ENCODE data around the gene SH3PXD2A.

Gene SH3PXD2A

GRCh38 chr10:103806395-103807187 is 48.8 kb downstream of the SH3PXD2A start:
- DNase-seq, result no peak

- no peak for DNase-seq
These were observed 49.6 kb downstream of the SH3PXD2A start for GRCh38 chr10:103805781-103806180.

- no peak for DNase-seq
These were observed 50.5 kb downstream of the SH3PXD2A start for GRCh38 chr10:103804871-103805270.

GRCh38 chr10:103803941-103804340 is 51.4 kb downstream of the SH3PXD2A start:
- no peak for DNase-seq

- DNase-seq, result no peak
These were observed 52.6 kb downstream of the SH3PXD2A start for GRCh38 chr10:103802637-103803353.

GRCh38 chr10:103802081-103802480 is 53.3 kb downstream of the SH3PXD2A start:
- no peak for DNase-seq

GRCh38 chr10:103800789-103801540 is 54.4 kb downstream of the SH3PXD2A start:
- peak; percentile 31 for DNase-seq

GRCh38 chr10:103800089-103800488 is 55.3 kb downstream of the SH3PXD2A start:
- no peak for DNase-seq

- no peak for DNase-seq
These were observed 56.0 kb downstream of the SH3PXD2A start for GRCh38 chr10:103799341-103799740.

- no peak for DNase-seq
These were observed 56.9 kb downstream of the SH3PXD2A start for GRCh38 chr10:103798511-103798910.

GRCh38 chr10:103797857-103798256 is 57.5 kb downstream of the SH3PXD2A start:
- DNase-seq, result no peak

GRCh38 chr10:103795634-103796270 is 59.6 kb downstream of the SH3PXD2A start:
- DNase-seq, result no peak

- no peak for DNase-seq
These were observed 60.4 kb downstream of the SH3PXD2A start for GRCh38 chr10:103794996-103795395.

- no peak for DNase-seq
These were observed 61.2 kb downstream of the SH3PXD2A start for GRCh38 chr10:103793920-103794883.

GRCh38 chr10:103793429-103793828 is 61.9 kb downstream of the SH3PXD2A start:
- DNase-seq, result no peak

GRCh38 chr10:103792547-103792946 is 62.8 kb downstream of the SH3PXD2A start:
- no peak for DNase-seq

GRCh38 chr10:103791858-103792257 is 63.5 kb downstream of the SH3PXD2A start:
- no peak for DNase-seq

- DNase-seq, result no peak
These were observed 64.1 kb downstream of the SH3PXD2A start for GRCh38 chr10:103791291-103791690.

- DNase-seq, result no peak
These were observed 64.8 kb downstream of the SH3PXD2A start for GRCh38 chr10:103790580-103790979.

- DNase-seq, result no peak
These were observed 65.6 kb downstream of the SH3PXD2A start for GRCh38 chr10:103789771-103790201.

- DNase-seq, result no peak
These were observed 66.2 kb downstream of the SH3PXD2A start for GRCh38 chr10:103789161-103789560.

GRCh38 chr10:103787331-103787730 is 68.0 kb downstream of the SH3PXD2A start:
- no peak for DNase-seq
